Measurements from ENCODE around the gene SCCPDH.
"Not testable (repeated sequence)": the region's sequence is repeated elsewhere in the genome, so short reads cannot be mapped to it uniquely, and the experiment has no call there.

The SCCPDH gene

GRCh38 chr1:246708166-246708565 lies 16.0 kb upstream of the SCCPDH start:
- no peak for DNase-seq

GRCh38 chr1:246709196-246709595 lies 15.0 kb upstream of the SCCPDH start:
- no peak for DNase-seq

- no peak for DNase-seq
Observed at GRCh38 chr1:246709835-246710234, 14.4 kb upstream of the SCCPDH start.

- DNase-seq = no peak
Observed at GRCh38 chr1:246711548-246712003, 12.6 kb upstream of the SCCPDH start.

- DNase-seq = not testable (repeated sequence)
Observed at GRCh38 chr1:246712428-246712827, 11.8 kb upstream of the SCCPDH start.

- DNase-seq = not testable (repeated sequence)
Observed at GRCh38 chr1:246719361-246719760, 4.8 kb upstream of the SCCPDH start.

GRCh38 chr1:246720814-246721213 lies 3.4 kb upstream of the SCCPDH start:
- DNase-seq = not testable (repeated sequence)

- DNase-seq = no peak
Observed at GRCh38 chr1:246722720-246723119, 1.5 kb upstream of the SCCPDH start.

GRCh38 chr1:246724731-246725095 lies 504 bp downstream of the SCCPDH start:
- DNase-seq = peak; percentile 30

GRCh38 chr1:246725191-246725590 lies 982 bp downstream of the SCCPDH start:
- DNase-seq = no peak

- no peak for DNase-seq
Observed at GRCh38 chr1:246726255-246726679, 2.1 kb downstream of the SCCPDH start.

GRCh38 chr1:246726881-246727280 lies 2.7 kb downstream of the SCCPDH start:
- DNase-seq = no peak

- no peak for DNase-seq
Observed at GRCh38 chr1:246727594-246727993, 3.4 kb downstream of the SCCPDH start.

- no peak for DNase-seq
Observed at GRCh38 chr1:246728311-246728710, 4.1 kb downstream of the SCCPDH start.

GRCh38 chr1:246729040-246729439 lies 4.8 kb downstream of the SCCPDH start:
- DNase-seq = not testable (repeated sequence)

GRCh38 chr1:246730839-246731238 lies 6.6 kb downstream of the SCCPDH start:
- DNase-seq = no peak

- DNase-seq = not testable (repeated sequence)
Observed at GRCh38 chr1:246731873-246732272, 7.7 kb downstream of the SCCPDH start.

GRCh38 chr1:246733704-246734103 lies 9.5 kb downstream of the SCCPDH start:
- no peak for DNase-seq

- no peak for DNase-seq
Observed at GRCh38 chr1:246734866-246735265, 10.7 kb downstream of the SCCPDH start.

- no peak for DNase-seq
Observed at GRCh38 chr1:246735735-246736134, 11.5 kb downstream of the SCCPDH start.

- DNase-seq = no peak
Observed at GRCh38 chr1:246742396-246742795, 18.2 kb downstream of the SCCPDH start.

GRCh38 chr1:246746155-246746554 lies 21.9 kb downstream of the SCCPDH start:
- DNase-seq = not testable (repeated sequence)

- no peak for DNase-seq
Observed at GRCh38 chr1:246748006-246748405, 23.8 kb downstream of the SCCPDH start.

- DNase-seq = no peak
Observed at GRCh38 chr1:246748867-246749266, 24.7 kb downstream of the SCCPDH start.

- DNase-seq = no peak
Observed at GRCh38 chr1:246750752-246751151, 26.5 kb downstream of the SCCPDH start.
